ENCODE results near the gene NCOR1.

DNA sequence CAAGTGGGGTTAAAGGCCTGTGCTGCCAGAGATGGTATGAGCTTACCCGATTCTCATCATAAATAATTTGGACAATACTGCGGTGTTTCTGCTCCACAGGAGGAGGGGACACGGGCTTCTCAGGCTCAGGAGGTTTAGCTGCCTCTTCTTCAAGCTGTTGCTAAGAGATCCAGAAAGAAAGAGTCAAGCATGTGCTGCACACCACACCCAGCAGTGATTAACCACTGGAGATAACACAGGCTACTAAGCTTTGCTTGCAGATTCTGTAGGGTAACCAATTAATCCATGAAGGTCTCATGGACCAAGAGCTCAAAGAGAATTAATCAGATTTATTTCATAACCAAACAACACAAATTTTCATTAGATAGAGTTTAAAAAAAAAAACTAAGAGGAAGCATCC is 56.6 kb downstream of the NCOR1 start:
- TF ChIP-seq POLR2A (IDR thresholded peaks at IDR 0.05) (no peak), CTCF (IDR thresholded peaks at IDR 0.05) (no peak)
